SK-N-DZ (cell line): ENCODE measurements around the gene SMPD3.

Experiments
- DNase-seq: peaks from one replicate; pipeline ENCODE4 v3.0.0-alpha.2; 2015; ENCODE audit warnings: low spot score

The SMPD3 gene

GRCh38 chr16:68404736-68405345, 43.5 kb downstream of the SMPD3 start:
- no peak for DNase-seq

- no peak for DNase-seq
These were observed 44.6 kb downstream of the SMPD3 start for GRCh38 chr16:68403704-68404103.

GRCh38 chr16:68403177-68403576, 45.1 kb downstream of the SMPD3 start:
- no peak for DNase-seq

- DNase-seq, result no peak
These were observed 45.6 kb downstream of the SMPD3 start for GRCh38 chr16:68402748-68403040.

- DNase-seq, result no peak
These were observed 46.2 kb downstream of the SMPD3 start for GRCh38 chr16:68401871-68402747.

- no peak for DNase-seq
These were observed 47.3 kb downstream of the SMPD3 start for GRCh38 chr16:68400924-68401460.

- peak; percentile 73 for DNase-seq
These were observed 48.0 kb downstream of the SMPD3 start for GRCh38 chr16:68400083-68400923.

GRCh38 chr16:68399456-68399855, 48.9 kb downstream of the SMPD3 start:
- DNase-seq, result no peak

GRCh38 chr16:68397710-68398201, 50.6 kb downstream of the SMPD3 start:
- no peak for DNase-seq

- no peak for DNase-seq
These were observed 51.8 kb downstream of the SMPD3 start for GRCh38 chr16:68396481-68396880.

- DNase-seq, result no peak
These were observed 52.5 kb downstream of the SMPD3 start for GRCh38 chr16:68395815-68396214.

GRCh38 chr16:68395167-68395786, 53.0 kb downstream of the SMPD3 start:
- no peak for DNase-seq

GRCh38 chr16:68393333-68393732, 55.0 kb downstream of the SMPD3 start:
- DNase-seq, result no peak

- DNase-seq, result no peak
These were observed 58.4 kb downstream of the SMPD3 start for GRCh38 chr16:68389750-68390371.

GRCh38 chr16:68389006-68389405, 59.3 kb downstream of the SMPD3 start:
- DNase-seq, result peak; percentile 50

- no peak for DNase-seq
These were observed 60.2 kb downstream of the SMPD3 start for GRCh38 chr16:68388124-68388523.

- DNase-seq, result no peak
These were observed 61.0 kb downstream of the SMPD3 start for GRCh38 chr16:68387301-68387700.

GRCh38 chr16:68386628-68387027, 61.7 kb downstream of the SMPD3 start:
- no peak for DNase-seq

- DNase-seq, result no peak
These were observed 62.9 kb downstream of the SMPD3 start for GRCh38 chr16:68385371-68385770.

- DNase-seq, result no peak
These were observed 63.8 kb downstream of the SMPD3 start for GRCh38 chr16:68384288-68385161.
